Peyer's patch (tissue), 4 donors: ENCODE data around the gene UQCRC1. TPM values are rescaled to one million over a fixed set of nuclear protein-coding genes. Genes with fewer than 3 reads are reported as not detected.

ENCODE experiments used
- DNase-seq, 3 donors: peaks; one replicate each; pipeline ENCODE4 v3.0.0-alpha.2; 2017 to 2019
- H3K27ac ChIP-seq, 4 donors: fragments of 200-600 bp; sonication (generic); one replicate each; pipeline ENCODE4 v1.5.1; 2016 to 2019
- H3K27me3 ChIP-seq, 2 donors: fragments of 200-600 bp; sonication (generic); one replicate each; pipeline ENCODE4 v1.5.1; 2019
- H3K36me3 ChIP-seq, 3 donors: fragments of 200-600 bp; sonication (generic); one replicate each; pipeline ENCODE4 v1.5.1; 2016 to 2019
- H3K4me1 ChIP-seq, 4 donors: fragments of 200-600 bp; sonication (generic); one replicate each; pipeline ENCODE4 v1.5.1; 2016 to 2019
- H3K4me3 ChIP-seq, 4 donors: fragments of 200-600 bp; sonication (generic); 1 replicate in 3 of 4; 2 replicates in 1 of 4; pipeline ENCODE4 v1.5.1; 2016 to 2019; ENCODE audit warnings: mild to moderate bottlenecking in 1 of 4
- H3K9me3 ChIP-seq, 4 donors: fragments of 200-600 bp; sonication (generic); one replicate each; pipeline ENCODE4 v1.5.1; 2016 to 2019; ENCODE audit warnings: mild to moderate bottlenecking in 1 of 4
- POLR2A ChIP-seq, 2 donors: fragments of 450-650 bp; IDR thresholded peaks; one replicate each; pipeline ENCODE4 v1.5.1; 2017; ENCODE audit warnings: antibody characterized with exemption in 2 of 2, mild to moderate bottlenecking in 2 of 2, moderate library complexity in 2 of 2
- total RNA-seq, 4 donors: library from RNA; depleted of rRNA; stranded (reverse); fragments of >200 nt; gene quantifications; one replicate each; pipeline ENCODE4 v1.1.0, GENCODE V29; 2016
- TF ChIP-seq, protein P1 (sequence below), 6 experiments: fragments of 450-650 bp in 4 of 6; fragments of 200-600 bp in 2 of 6; sonication (generic) in 1 of 6; IDR thresholded peaks; one replicate each; pipeline ENCODE4 v1.5.1; 2017 to 2019; ENCODE audit warnings: antibody characterized with exemption in 6 of 6, mild to moderate bottlenecking in 3 of 6, moderate library complexity in 1 of 6

UQCRC1 gene
- total RNA-seq, 4 donors from 2014 or later = 313 to 857 (median 761) TPM

DNA sequence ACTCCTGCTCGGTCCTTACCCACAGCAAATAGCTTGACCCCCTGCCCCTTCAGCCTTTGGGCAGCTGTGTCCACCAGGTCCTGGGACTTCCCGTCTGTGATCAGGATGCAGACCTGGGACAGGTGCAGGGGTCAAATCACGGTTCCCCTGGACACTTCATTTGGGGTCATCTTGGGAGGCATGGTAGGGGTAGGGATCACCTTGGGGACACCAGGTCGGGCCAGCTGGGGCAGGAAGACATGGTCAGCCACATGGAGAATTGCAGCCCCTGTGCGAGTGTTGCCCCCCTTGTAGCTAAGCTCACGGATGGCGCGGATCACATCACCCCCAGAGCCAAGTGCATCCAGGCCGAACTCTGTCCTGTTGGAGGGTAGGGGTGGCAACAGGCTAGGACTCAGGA, 16.1 kb downstream of the UQCRC1 start:
- Histone ChIP-seq H3K9me3 (no peaks in the 10 kb centered on the region), H3K4me3 (no peak overlapping the region), H3K36me3 (no peaks in the 10 kb centered on the region), H3K27me3 (no peaks in the 10 kb centered on the region), H3K4me1 (peaks cover 0 to 20% (median 3%) of the 10 kb centered on the region in 4 donors), H3K27ac (no peak overlapping the region)
- DNase-seq = no peak
- TF ChIP-seq POLR2A (IDR thresholded peaks at IDR 0.05) = no peak
- TF ChIP-seq, protein P1, sequence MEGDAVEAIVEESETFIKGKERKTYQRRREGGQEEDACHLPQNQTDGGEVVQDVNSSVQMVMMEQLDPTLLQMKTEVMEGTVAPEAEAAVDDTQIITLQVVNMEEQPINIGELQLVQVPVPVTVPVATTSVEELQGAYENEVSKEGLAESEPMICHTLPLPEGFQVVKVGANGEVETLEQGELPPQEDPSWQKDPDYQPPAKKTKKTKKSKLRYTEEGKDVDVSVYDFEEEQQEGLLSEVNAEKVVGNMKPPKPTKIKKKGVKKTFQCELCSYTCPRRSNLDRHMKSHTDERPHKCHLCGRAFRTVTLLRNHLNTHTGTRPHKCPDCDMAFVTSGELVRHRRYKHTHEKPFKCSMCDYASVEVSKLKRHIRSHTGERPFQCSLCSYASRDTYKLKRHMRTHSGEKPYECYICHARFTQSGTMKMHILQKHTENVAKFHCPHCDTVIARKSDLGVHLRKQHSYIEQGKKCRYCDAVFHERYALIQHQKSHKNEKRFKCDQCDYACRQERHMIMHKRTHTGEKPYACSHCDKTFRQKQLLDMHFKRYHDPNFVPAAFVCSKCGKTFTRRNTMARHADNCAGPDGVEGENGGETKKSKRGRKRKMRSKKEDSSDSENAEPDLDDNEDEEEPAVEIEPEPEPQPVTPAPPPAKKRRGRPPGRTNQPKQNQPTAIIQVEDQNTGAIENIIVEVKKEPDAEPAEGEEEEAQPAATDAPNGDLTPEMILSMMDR (IDR thresholded peaks at IDR 0.05) = no peak

GRCh38 chr3:48592519-48593087, 16.8 kb downstream of the UQCRC1 start:
- TF ChIP-seq, protein P1 (IDR thresholded peaks at IDR 0.05) = no peak
- TF ChIP-seq POLR2A (IDR thresholded peaks at IDR 0.05) = no peak
- Histone ChIP-seq H3K9me3 (no peaks in the 10 kb centered on the region), H3K27ac (no peak overlapping the region), H3K27me3 (no peaks in the 10 kb centered on the region), H3K4me1 (peaks cover 0 to 20% (median 3%) of the 10 kb centered on the region in 4 donors), H3K4me3 (no peak overlapping the region), H3K36me3 (no peaks in the 10 kb centered on the region)
- DNase-seq = no peak

DNA sequence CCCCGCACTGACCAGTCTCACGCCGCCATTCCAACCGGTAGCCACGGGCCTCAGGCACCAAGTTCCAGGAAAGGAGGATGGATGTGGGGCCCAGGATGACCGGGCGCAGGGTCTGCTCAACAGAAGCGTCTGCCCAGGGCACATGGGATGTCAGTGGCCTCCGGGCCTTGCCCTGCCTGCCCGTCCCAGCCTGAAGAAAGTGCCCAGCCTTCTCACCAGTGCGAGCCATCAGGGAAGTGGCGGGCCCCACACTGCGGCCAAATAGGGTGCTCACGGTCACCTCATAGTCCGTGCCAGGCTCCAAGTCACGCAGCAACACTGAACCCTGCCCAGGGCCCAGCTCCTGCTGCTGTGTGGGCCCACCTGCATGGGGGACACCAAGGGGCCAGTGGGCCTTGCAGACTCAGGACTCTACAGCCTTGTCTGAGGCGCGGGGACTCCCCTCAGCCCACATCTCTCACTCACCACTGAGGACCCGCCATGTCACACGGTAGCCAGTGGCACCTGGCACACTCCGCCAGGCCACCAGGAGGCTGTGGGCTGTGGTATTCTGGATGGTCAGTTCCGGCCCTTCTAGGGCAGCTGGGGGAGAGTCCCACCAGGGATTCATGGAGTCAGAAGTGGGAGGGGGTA, 17.4 kb downstream of the UQCRC1 start:
- Histone ChIP-seq H3K27ac (no peak overlapping the region), H3K4me3 (no peak overlapping the region), H3K27me3 (no peaks in the 10 kb centered on the region), H3K9me3 (no peaks in the 10 kb centered on the region), H3K36me3 (no peaks in the 10 kb centered on the region), H3K4me1 (peaks cover 0 to 20% (median 3%) of the 10 kb centered on the region in 4 donors)
- TF ChIP-seq POLR2A (IDR thresholded peaks at IDR 0.05) = no peak
- TF ChIP-seq, protein P1 (IDR thresholded peaks at IDR 0.05) = no peak
- DNase-seq = no peak

DNA sequence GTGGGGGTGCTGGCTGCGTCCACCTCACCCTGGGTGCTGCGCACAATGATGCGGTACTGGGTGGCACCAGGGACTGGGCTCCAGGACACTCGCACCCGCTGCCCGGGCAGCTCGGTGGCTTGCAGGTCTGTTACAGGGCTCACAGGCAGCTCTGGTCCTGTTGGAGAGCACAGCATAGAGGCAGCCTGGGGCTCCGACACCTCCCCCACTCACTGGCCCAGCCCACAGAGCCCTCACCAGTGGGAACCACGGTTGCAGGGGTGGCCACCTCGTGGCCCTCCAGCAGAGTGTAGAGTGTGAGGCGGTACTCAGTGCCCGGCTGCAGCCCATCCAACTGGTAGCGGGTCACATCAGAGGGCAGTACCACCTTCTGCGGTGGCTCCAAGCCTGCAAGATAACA, 18.0 kb downstream of the UQCRC1 start:
- TF ChIP-seq POLR2A (IDR thresholded peaks at IDR 0.05) = no peak
- H3K36me3 ChIP-seq = no peaks in the 10 kb centered on the region
- no peak overlapping the region for H3K4me3 ChIP-seq
- no peaks in the 10 kb centered on the region for H3K9me3 ChIP-seq
- no peak overlapping the region for H3K27ac ChIP-seq
- no peak for DNase-seq
- H3K4me1 ChIP-seq = peaks cover 0 to 20% (median 3%) of the 10 kb centered on the region in 4 donors
- no peaks in the 10 kb centered on the region for H3K27me3 ChIP-seq

DNA sequence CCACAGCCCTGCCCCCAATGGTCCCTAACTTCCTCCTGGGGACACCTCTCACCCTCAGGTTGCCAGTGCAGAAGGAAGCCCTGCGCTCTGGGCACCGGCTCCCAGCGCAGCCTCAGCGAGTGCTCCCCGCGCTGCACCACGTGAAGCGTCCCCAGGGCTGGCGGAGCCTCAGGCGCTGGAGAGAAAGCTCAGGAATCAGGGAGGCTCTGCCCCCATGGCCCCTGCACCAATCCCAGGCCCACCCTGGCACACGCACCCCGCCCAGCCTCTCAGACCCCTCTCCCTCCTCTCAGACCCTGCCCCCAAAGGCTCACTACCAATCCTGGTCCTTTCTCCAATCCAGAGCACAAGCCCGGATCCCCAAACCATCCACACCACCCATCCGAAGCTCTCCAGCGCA, 21.2 kb downstream of the UQCRC1 start:
- H3K36me3 ChIP-seq = no peaks in the 10 kb centered on the region
- H3K4me1 ChIP-seq = no peaks in the 10 kb centered on the region
- H3K4me3 ChIP-seq = no peak overlapping the region
- no peaks in the 10 kb centered on the region for H3K27me3 ChIP-seq
- no peaks in the 10 kb centered on the region for H3K9me3 ChIP-seq
- no peak for DNase-seq
- no peak overlapping the region for H3K27ac ChIP-seq
- TF ChIP-seq, protein P1 (IDR thresholded peaks at IDR 0.05) = no peak
- TF ChIP-seq POLR2A (IDR thresholded peaks at IDR 0.05) = no peak

GRCh38 chr3:48587686-48588085, 21.8 kb downstream of the UQCRC1 start:
- no peaks in the 10 kb centered on the region for H3K27me3 ChIP-seq
- no peak for DNase-seq
- no peak overlapping the region for H3K4me3 ChIP-seq
- no peaks in the 10 kb centered on the region for H3K9me3 ChIP-seq
- no peaks in the 10 kb centered on the region for H3K4me1 ChIP-seq
- H3K27ac ChIP-seq = no peak overlapping the region
- TF ChIP-seq, protein P1 (IDR thresholded peaks at IDR 0.05) = no peak
- TF ChIP-seq POLR2A (IDR thresholded peaks at IDR 0.05) = no peak
- no peaks in the 10 kb centered on the region for H3K36me3 ChIP-seq
